ENCODE results near the gene PLA2G4F.

The PLA2G4F gene

GRCh38 chr15:42171795-42172194 lies 15.4 kb upstream of the PLA2G4F start:
- Histone ChIP-seq H3K9me3 (ENCODE audit: low read length) (no peaks in the 10 kb centered on the region), H3K9ac (ENCODE audit: low read length) (no peak overlapping the region), H3K4me3 (ENCODE audit: low read depth, low read length, poor library complexity, severe bottlenecking) (no peak overlapping the region), H3K27me3 (ENCODE audit: insufficient read depth, low read length) (no peaks in the 10 kb centered on the region), H4K20me1 (ENCODE audit: insufficient read depth, low read length) (no peaks in the 10 kb centered on the region), H3K4me2 (ENCODE audit: low read length) (no peak overlapping the region), H3K79me2 (ENCODE audit: insufficient read depth, low read length) (no peaks in the 10 kb centered on the region), H2AFZ (ENCODE audit: low read length) (no peak overlapping the region), H3K4me1 (ENCODE audit: insufficient read depth, low read length, severe bottlenecking) (no peaks in the 10 kb centered on the region), H3K9me2 (ENCODE audit: low read depth, low read length) (no peaks in the 10 kb centered on the region), H3K36me3 (ENCODE audit: insufficient read depth, low read length) (peaks cover 88% of the 10 kb centered on the region), H3K27ac (ENCODE audit: low read depth, low read length, poor library complexity, severe bottlenecking) (no peak overlapping the region), H3F3A (ENCODE audit: insufficient read depth, low read length) (no peaks in the 10 kb centered on the region)
- no peak for TF ChIP-seq CTCF (IDR thresholded peaks at IDR 0.05; ENCODE audit: low read length)
- TF ChIP-seq EZH2 (IDR thresholded peaks at IDR 0.05; ENCODE audit: borderline replicate concordance, low read length): no peak

- Histone ChIP-seq H3K9me2 (ENCODE audit: low read depth, low read length) (no peaks in the 10 kb centered on the region), H3K4me3 (ENCODE audit: low read depth, low read length, poor library complexity, severe bottlenecking) (no peak overlapping the region), H3K27ac (ENCODE audit: low read depth, low read length, poor library complexity, severe bottlenecking) (no peak overlapping the region), H3K79me2 (ENCODE audit: insufficient read depth, low read length) (no peaks in the 10 kb centered on the region), H3K27me3 (ENCODE audit: insufficient read depth, low read length) (no peaks in the 10 kb centered on the region), H3K9ac (ENCODE audit: low read length) (no peak overlapping the region), H3K9me3 (ENCODE audit: low read length) (no peaks in the 10 kb centered on the region), H3K36me3 (ENCODE audit: insufficient read depth, low read length) (peaks cover 91% of the 10 kb centered on the region), H3K4me1 (ENCODE audit: insufficient read depth, low read length, severe bottlenecking) (no peaks in the 10 kb centered on the region), H3K4me2 (ENCODE audit: low read length) (no peak overlapping the region), H4K20me1 (ENCODE audit: insufficient read depth, low read length) (no peaks in the 10 kb centered on the region), H3F3A (ENCODE audit: insufficient read depth, low read length) (no peaks in the 10 kb centered on the region), H2AFZ (ENCODE audit: low read length) (no peak overlapping the region)
- TF ChIP-seq EZH2 (IDR thresholded peaks at IDR 0.05; ENCODE audit: borderline replicate concordance, low read length) (no peak), CTCF (IDR thresholded peaks at IDR 0.05; ENCODE audit: low read length) (no peak)
These were observed 14.7 kb upstream of the PLA2G4F start for GRCh38 chr15:42171122-42171521.

GRCh38 chr15:42166225-42166940 lies 9.9 kb upstream of the PLA2G4F start:
- H3K4me3 ChIP-seq (ENCODE audit: low read depth, low read length, poor library complexity, severe bottlenecking): no peak overlapping the region
- no peaks in the 10 kb centered on the region for H4K20me1 ChIP-seq (ENCODE audit: insufficient read depth, low read length)
- no peak overlapping the region for H3K4me2 ChIP-seq (ENCODE audit: low read length)
- no peak overlapping the region for H2AFZ ChIP-seq (ENCODE audit: low read length)
- H3K9me2 ChIP-seq (ENCODE audit: low read depth, low read length): no peaks in the 10 kb centered on the region
- no peak for TF ChIP-seq CTCF (IDR thresholded peaks at IDR 0.05; ENCODE audit: low read length)
- TF ChIP-seq EZH2 (IDR thresholded peaks at IDR 0.05; ENCODE audit: borderline replicate concordance, low read length): no peak
- H3F3A ChIP-seq (ENCODE audit: insufficient read depth, low read length): no peaks in the 10 kb centered on the region
- no peak overlapping the region for H3K9ac ChIP-seq (ENCODE audit: low read length)
- H3K27ac ChIP-seq (ENCODE audit: low read depth, low read length, poor library complexity, severe bottlenecking): no peak overlapping the region
- H3K4me1 ChIP-seq (ENCODE audit: insufficient read depth, low read length, severe bottlenecking): no peaks in the 10 kb centered on the region
- H3K36me3 ChIP-seq (ENCODE audit: insufficient read depth, low read length): peaks cover 97% of the 10 kb centered on the region
- H3K9me3 ChIP-seq (ENCODE audit: low read length): no peaks in the 10 kb centered on the region
- no peaks in the 10 kb centered on the region for H3K79me2 ChIP-seq (ENCODE audit: insufficient read depth, low read length)
- H3K27me3 ChIP-seq (ENCODE audit: insufficient read depth, low read length): no peaks in the 10 kb centered on the region

All from OCI-LY1 (cell line).